ENCODE measurements around the gene KANSL1. TPM values are rescaled to one million over a fixed set of nuclear protein-coding genes. Genes with fewer than 3 reads are reported as not detected.

KANSL1 gene
- total RNA-seq, 1 donor from 2014 or later, result 99.8 TPM

GRCh38 chr17:46049656-46050055 is 143.6 kb downstream of the KANSL1 start:
- Mint-ChIP-seq H3K27ac (ENCODE audit: unreplicated experiment) (no peak overlapping the region), H3K27me3 (ENCODE audit: low read depth, unreplicated experiment) (no peaks in the 10 kb centered on the region), H3K4me3 (ENCODE audit: unreplicated experiment) (no peak overlapping the region), H3K9me3 (ENCODE audit: unreplicated experiment) (peaks cover 2% of the 10 kb centered on the region), H3K36me3 (ENCODE audit: low read depth, unreplicated experiment) (peaks cover 32% of the 10 kb centered on the region), H3K4me1 (ENCODE audit: low read depth, unreplicated experiment) (peaks cover 30% of the 10 kb centered on the region)
- TF ChIP-seq EZH2 (IDR thresholded peaks at IDR 0.05; ENCODE audit: insufficient read depth, low read length) (no peak), CTCF (IDR thresholded peaks at IDR 0.05; ENCODE audit: insufficient read depth, low read depth, low read length) (no peak)
- DNase-seq (ENCODE audit: low read depth) (no peak), FAIRE-seq (no peak)
- Histone ChIP-seq H2AFZ (ENCODE audit: low read depth, low read length) (no peak overlapping the region), H3K4me1 (ENCODE audit: insufficient read depth, low read length) (peaks cover 3% of the 10 kb centered on the region), H4K20me1 (ENCODE audit: insufficient read depth, low read length) (peaks cover 28% of the 10 kb centered on the region), H3K9me3 (ENCODE audit: insufficient read depth, low read depth, low read length) (no peaks in the 10 kb centered on the region), H3K27ac (ENCODE audit: low read depth, low read length) (no peak overlapping the region), H3K27me3 (ENCODE audit: insufficient read depth, low read length) (no peaks in the 10 kb centered on the region), H3K79me2 (ENCODE audit: insufficient read depth, low read length) (peaks cover 27% of the 10 kb centered on the region), H3K4me2 (ENCODE audit: low read length) (no peak overlapping the region), H3K9ac (ENCODE audit: low read length) (no peak overlapping the region), H3K36me3 (ENCODE audit: insufficient read depth, low read length) (peaks cover 33% of the 10 kb centered on the region), H3K4me3 (ENCODE audit: insufficient read depth, low read depth, low read length) (no peak overlapping the region)

GRCh38 chr17:46047856-46048255 is 145.4 kb downstream of the KANSL1 start:
- no peak overlapping the region for H3K4me3 Mint-ChIP-seq (ENCODE audit: unreplicated experiment)
- H3K79me2 ChIP-seq (ENCODE audit: insufficient read depth, low read length), result peaks cover 18% of the 10 kb centered on the region
- TF ChIP-seq EZH2 (IDR thresholded peaks at IDR 0.05; ENCODE audit: insufficient read depth, low read length) (no peak), CTCF (IDR thresholded peaks at IDR 0.05; ENCODE audit: insufficient read depth, low read depth, low read length) (no peak)

GRCh38 chr17:46047398-46047797 is 145.8 kb downstream of the KANSL1 start:
- DNase-seq (ENCODE audit: low read depth) (no peak), FAIRE-seq (no peak)
- peaks cover 44% of the 10 kb centered on the region for H3K36me3 ChIP-seq (ENCODE audit: insufficient read depth, low read length)
- H3K36me3 Mint-ChIP-seq (ENCODE audit: low read depth, unreplicated experiment), result peaks cover 29% of the 10 kb centered on the region
- H4K20me1 ChIP-seq (ENCODE audit: insufficient read depth, low read length), result peaks cover 38% of the 10 kb centered on the region
- no peaks in the 10 kb centered on the region for H3K27me3 ChIP-seq (ENCODE audit: insufficient read depth, low read length)
- no peaks in the 10 kb centered on the region for H3K27me3 Mint-ChIP-seq (ENCODE audit: low read depth, unreplicated experiment)
- TF ChIP-seq EZH2 (IDR thresholded peaks at IDR 0.05; ENCODE audit: insufficient read depth, low read length) (no peak), CTCF (IDR thresholded peaks at IDR 0.05; ENCODE audit: insufficient read depth, low read depth, low read length) (no peak)
- H3K27ac Mint-ChIP-seq (ENCODE audit: unreplicated experiment), result peak overlapping the region; percentile 26
- no peak overlapping the region for H3K4me3 ChIP-seq (ENCODE audit: insufficient read depth, low read depth, low read length)
- peaks cover 19% of the 10 kb centered on the region for H3K79me2 ChIP-seq (ENCODE audit: insufficient read depth, low read length)
- H3K4me3 Mint-ChIP-seq (ENCODE audit: unreplicated experiment), result no peak overlapping the region
- peaks cover 3% of the 10 kb centered on the region for H3K4me1 ChIP-seq (ENCODE audit: insufficient read depth, low read length)
- no peak overlapping the region for H3K9ac ChIP-seq (ENCODE audit: low read length)
- H3K4me1 Mint-ChIP-seq (ENCODE audit: low read depth, unreplicated experiment), result peaks cover 30% of the 10 kb centered on the region
- H2AFZ ChIP-seq (ENCODE audit: low read depth, low read length), result no peak overlapping the region
- peaks cover 2% of the 10 kb centered on the region for H3K9me3 Mint-ChIP-seq (ENCODE audit: unreplicated experiment)
- H3K9me3 ChIP-seq (ENCODE audit: insufficient read depth, low read depth, low read length), result no peaks in the 10 kb centered on the region
- H3K4me2 ChIP-seq (ENCODE audit: low read length), result no peak overlapping the region
- no peak overlapping the region for H3K27ac ChIP-seq (ENCODE audit: low read depth, low read length)

More at GRCh38 chr17:46047856-46048255, 145.4 kb downstream of the KANSL1 start:
- no peak overlapping the region for H3K27ac Mint-ChIP-seq (ENCODE audit: unreplicated experiment)
- Histone ChIP-seq H3K36me3 (ENCODE audit: insufficient read depth, low read length) (peaks cover 40% of the 10 kb centered on the region), H3K4me3 (ENCODE audit: insufficient read depth, low read depth, low read length) (no peak overlapping the region), H3K27me3 (ENCODE audit: insufficient read depth, low read length) (no peaks in the 10 kb centered on the region), H3K9ac (ENCODE audit: low read length) (no peak overlapping the region), H4K20me1 (ENCODE audit: insufficient read depth, low read length) (peaks cover 38% of the 10 kb centered on the region), H2AFZ (ENCODE audit: low read depth, low read length) (no peak overlapping the region), H3K27ac (ENCODE audit: low read depth, low read length) (no peak overlapping the region), H3K4me1 (ENCODE audit: insufficient read depth, low read length) (peaks cover 3% of the 10 kb centered on the region), H3K9me3 (ENCODE audit: insufficient read depth, low read depth, low read length) (no peaks in the 10 kb centered on the region), H3K4me2 (ENCODE audit: low read length) (no peak overlapping the region)
- no peak for DNase-seq (ENCODE audit: low read depth)
- H3K36me3 Mint-ChIP-seq (ENCODE audit: low read depth, unreplicated experiment), result peaks cover 29% of the 10 kb centered on the region
- FAIRE-seq, result no peak
- H3K27me3 Mint-ChIP-seq (ENCODE audit: low read depth, unreplicated experiment), result no peaks in the 10 kb centered on the region
- peaks cover 30% of the 10 kb centered on the region for H3K4me1 Mint-ChIP-seq (ENCODE audit: low read depth, unreplicated experiment)
- peaks cover 2% of the 10 kb centered on the region for H3K9me3 Mint-ChIP-seq (ENCODE audit: unreplicated experiment)
